Colonic mucosa (tissue), 4 donors: ENCODE results near the gene ALDH3B1. TPM values are rescaled to one million over a fixed set of nuclear protein-coding genes. Genes with fewer than 3 reads are reported as not detected.

Source experiments
- DNase-seq: peaks from one replicate; pipeline ENCODE4 v3.0.0-alpha.2; 2020
- H3K27ac ChIP-seq: fragments of 200-600 bp; one replicate; pipeline ENCODE4 v1.8.0; 2021
- H3K27me3 ChIP-seq: fragments of 200-600 bp; one replicate; pipeline ENCODE4 v1.8.0; 2021
- H3K36me3 ChIP-seq: fragments of 200-600 bp; one replicate; pipeline ENCODE4 v1.8.0; 2021
- H3K4me1 ChIP-seq: fragments of 200-600 bp; one replicate; pipeline ENCODE4 v1.8.0; 2021; ENCODE audit warnings: mild to moderate bottlenecking
- H3K4me3 ChIP-seq: fragments of 200-600 bp; one replicate; pipeline ENCODE4 v1.8.0; 2021
- H3K9ac ChIP-seq, 2 donors: one replicate each; pipeline ENCODE4 v1.7.0; 2013; ENCODE audit warnings: control low read depth in 2 of 2, low read depth in 2 of 2, low read length in 2 of 2
- H3K9me3 ChIP-seq: fragments of 200-600 bp; one replicate; pipeline ENCODE4 v1.8.0; 2021
- CTCF ChIP-seq: fragments of 200-600 bp; IDR thresholded peaks from one replicate; pipeline ENCODE4 v1.8.0; 2022; ENCODE audit warnings: antibody characterized with exemption, mild to moderate bottlenecking
- intact Hi-C: fragments of 100-400 bp; cut with DNase I; formaldehyde crosslinking; loops from one replicate; pipeline ENCODE4 v1.14.1; 2022
- total RNA-seq, 2 donors: library from RNA; stranded (reverse); fragmentation: NEBNext Ultra II Directional in 1 of 2; extraction: Animal tissue kit (Norgen Biotek cat#: 25700) in 1 of 2; gene quantifications; one replicate each; pipeline ENCODE4 v1.2.1, GENCODE V29; 2021
- donor health status: healthy.
- donor health status: DM: no; HTN: no; CAD: no.
- donor health status: DM: no; HTN: no; CAD: no.

Gene ALDH3B1
- total RNA-seq, 2 donors from 2014 or later, result 17.7 to 18.8 TPM

DNA sequence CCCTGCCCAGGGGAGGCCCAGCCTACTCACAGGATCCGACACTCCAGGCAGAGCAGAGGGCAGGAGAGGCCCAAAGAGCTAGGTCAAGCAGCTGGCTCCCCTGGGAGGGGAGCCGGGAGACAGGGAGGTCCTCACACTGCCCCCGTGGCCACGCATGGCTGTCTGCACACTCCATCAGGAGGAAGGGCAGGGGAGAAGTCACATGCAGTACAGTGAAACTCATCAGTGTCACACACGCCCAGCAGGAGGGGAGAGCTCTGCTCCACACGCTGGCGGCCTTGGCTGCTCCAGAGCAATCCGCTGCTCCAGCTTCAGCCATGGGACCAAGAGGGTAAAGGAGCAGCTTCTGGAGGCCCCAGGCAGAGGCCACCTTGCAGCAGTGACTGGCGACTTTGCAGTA is 43.0 kb downstream of the ALDH3B1 start:
- intact Hi-C loops, result no loop called here
- DNase-seq, result no peak

GRCh38 chr11:68053981-68054812 is 44.1 kb downstream of the ALDH3B1 start:
- no peaks in the 10 kb centered on the region for H3K4me1 ChIP-seq
- DNase-seq, result no peak
- peaks cover 8% of the 10 kb centered on the region for H3K36me3 ChIP-seq
- H3K27ac ChIP-seq, result no peak overlapping the region
- no peak overlapping the region for H3K9ac ChIP-seq
- no peaks in the 10 kb centered on the region for H3K27me3 ChIP-seq
- no peaks in the 10 kb centered on the region for H3K9me3 ChIP-seq
- H3K4me3 ChIP-seq, result no peak overlapping the region
- TF ChIP-seq CTCF, result no peak
- intact Hi-C loops, result no loop called here

More for the DNA sequence above, 43.0 kb downstream of the ALDH3B1 start:
- Histone ChIP-seq H3K4me1 (no peaks in the 10 kb centered on the region), H3K9me3 (no peaks in the 10 kb centered on the region), H3K9ac (no peak overlapping the region), H3K4me3 (no peak overlapping the region), H3K36me3 (peaks cover 15% of the 10 kb centered on the region), H3K27ac (no peak overlapping the region), H3K27me3 (no peaks in the 10 kb centered on the region)
- TF ChIP-seq CTCF, result no peak

DNA sequence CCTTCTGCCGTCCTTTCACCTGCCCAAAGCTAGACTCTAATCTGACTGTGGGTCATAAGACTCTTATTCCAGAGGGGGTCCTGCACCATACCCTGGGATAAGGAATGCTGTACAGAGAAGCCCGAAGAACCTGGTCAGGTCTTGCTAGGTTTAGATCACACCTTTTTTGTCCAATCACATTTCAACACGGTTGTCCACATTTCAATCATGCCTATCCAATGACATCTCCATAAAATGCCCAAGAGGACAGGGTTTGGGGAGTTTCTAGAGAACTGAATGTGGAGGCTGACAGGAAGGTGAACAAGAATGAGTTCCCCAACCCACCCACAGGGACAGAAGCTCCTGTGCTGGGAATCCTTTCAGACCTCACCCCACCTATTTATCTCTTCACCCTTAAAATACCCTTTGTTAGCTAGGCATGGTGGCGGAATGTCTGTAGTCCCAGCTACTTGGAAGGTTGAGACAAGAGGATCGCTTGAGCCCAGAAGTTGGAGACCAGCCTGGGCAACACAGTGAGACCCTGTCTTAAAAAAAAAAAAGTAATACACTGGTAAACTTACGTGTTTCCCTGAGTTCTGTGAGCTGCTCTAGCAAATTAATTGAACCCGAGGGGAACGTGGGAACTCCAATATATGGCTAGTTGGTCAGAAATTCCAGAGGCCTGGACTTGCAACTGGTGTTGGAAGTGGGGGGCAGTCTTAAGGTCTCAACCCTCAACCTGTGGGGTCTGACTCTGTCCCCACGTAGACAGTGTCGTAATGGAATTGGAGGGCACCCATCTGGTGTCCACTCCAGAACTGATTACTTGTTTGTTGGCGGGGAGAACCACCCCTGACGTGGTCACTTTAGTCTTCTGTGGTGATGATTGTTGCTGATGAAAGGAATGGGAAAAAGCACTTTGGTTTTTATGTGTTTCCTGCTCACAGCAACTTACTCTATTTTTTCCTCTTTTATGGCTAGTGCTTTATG is 46.5 kb downstream of the ALDH3B1 start:
- H3K9me3 ChIP-seq, result no peaks in the 10 kb centered on the region
- H3K36me3 ChIP-seq, result peaks cover 3% of the 10 kb centered on the region
- no peak for TF ChIP-seq CTCF

GRCh38 chr11:68057807-68058206 is 47.7 kb downstream of the ALDH3B1 start:
- no peak for DNase-seq
- H3K27me3 ChIP-seq, result no peaks in the 10 kb centered on the region
- no peak for TF ChIP-seq CTCF
- no peaks in the 10 kb centered on the region for H3K4me1 ChIP-seq
- H3K36me3 ChIP-seq, result peaks cover 4% of the 10 kb centered on the region
- no peak overlapping the region for H3K27ac ChIP-seq
- intact Hi-C loops, result no loop called here
- no peak overlapping the region for H3K4me3 ChIP-seq
- H3K9me3 ChIP-seq, result no peaks in the 10 kb centered on the region
- no peak overlapping the region for H3K9ac ChIP-seq

More for the DNA sequence above, 46.5 kb downstream of the ALDH3B1 start:
- H3K4me3 ChIP-seq, result no peak overlapping the region
- no peak for DNase-seq
- H3K9ac ChIP-seq, result no peak overlapping the region
- H3K4me1 ChIP-seq, result no peaks in the 10 kb centered on the region
- no peak overlapping the region for H3K27ac ChIP-seq
- H3K27me3 ChIP-seq, result no peaks in the 10 kb centered on the region
- intact Hi-C loops, result no loop called here

GRCh38 chr11:68061508-68061907 is 51.4 kb downstream of the ALDH3B1 start:
- Histone ChIP-seq H3K4me3 (no peak overlapping the region), H3K27me3 (no peaks in the 10 kb centered on the region), H3K27ac (no peak overlapping the region), H3K36me3 (peaks cover 9% of the 10 kb centered on the region), H3K9ac (no peak overlapping the region), H3K4me1 (no peaks in the 10 kb centered on the region), H3K9me3 (no peaks in the 10 kb centered on the region)
- intact Hi-C loops, result no loop called here
- TF ChIP-seq CTCF, result no peak
- DNase-seq, result no peak
